HG02885 (cell line): Measurements from ENCODE around the gene ANKRD16.

Experiments used
- ATAC-seq: cut with Tn5 transposase; IDR thresholded peaks from one replicate; pipeline ENCODE4 v1.9.1; 2021; ENCODE audit warnings: mild to moderate bottlenecking; ENCODE audit not compliant: unreplicated experiment, poor library complexity

ANKRD16 gene

DNA sequence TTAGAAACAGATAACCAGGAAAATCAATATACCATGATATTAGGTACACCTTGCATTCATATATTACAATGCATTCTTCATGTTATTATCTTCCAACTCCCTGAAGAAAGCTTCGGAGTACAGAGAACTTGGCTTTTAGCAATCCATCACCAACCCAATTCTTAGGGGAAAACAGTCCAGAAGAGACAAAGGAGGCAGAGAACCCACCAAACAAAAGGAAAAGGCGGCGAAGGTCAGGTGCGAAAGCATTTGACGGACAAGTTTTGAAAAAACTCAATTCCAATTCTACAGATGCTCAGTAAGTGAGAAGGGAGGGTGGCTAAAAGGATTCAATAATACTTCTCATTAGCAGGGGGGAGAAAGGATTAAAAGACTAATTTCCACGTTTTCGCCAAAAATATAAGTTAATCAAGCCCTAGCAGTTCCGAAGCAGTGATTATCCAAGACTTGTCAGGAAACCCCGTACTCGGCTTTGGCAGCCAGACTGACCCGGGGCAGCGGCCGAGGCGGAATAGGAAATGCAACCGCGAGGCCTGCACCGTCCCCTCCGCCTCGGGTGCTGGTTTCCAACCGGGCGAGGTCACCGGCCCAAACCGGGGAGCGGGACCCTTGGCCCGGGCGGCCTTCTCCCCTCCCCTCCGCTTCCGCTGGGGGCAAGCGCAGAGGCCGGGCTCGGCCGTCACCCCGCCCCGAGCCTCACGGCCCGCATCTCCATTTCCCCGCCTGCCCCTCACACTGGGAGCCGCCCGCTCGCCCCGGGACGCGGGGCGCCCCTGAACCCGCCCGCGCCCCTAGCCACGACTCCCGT is 77.2 kb downstream of the ANKRD16 start:
- peak; percentile 24 for ATAC-seq
